Spinal cord (tissue), 10 donors: ENCODE measurements around the gene ZNF853. TPM values are rescaled to one million over a fixed set of nuclear protein-coding genes. Genes with fewer than 3 reads are reported as not detected.

ENCODE experiments used
- DNase-seq, 6 donors: peaks; one replicate each; pipeline versions ENCODE4 v3.0.0 to v3.0.0-alpha.2; 2013 to 2015; ENCODE audit warnings: low spot score in 6 of 6, low read depth in 4 of 6
- H3K27ac ChIP-seq: one replicate; pipeline ENCODE4 v1.5.1; 2013; ENCODE audit warnings: low read depth, low read length, control low read depth
- H3K27me3 ChIP-seq: one replicate; pipeline ENCODE4 v1.6.1; 2013; ENCODE audit warnings: low read length; ENCODE audit not compliant: control insufficient read depth, insufficient read depth
- H3K36me3 ChIP-seq: one replicate; pipeline ENCODE4 v1.6.1; 2013; ENCODE audit warnings: low read length; ENCODE audit not compliant: control insufficient read depth, insufficient read depth
- H3K4me1 ChIP-seq: one replicate; pipeline ENCODE4 v1.6.1; 2013; ENCODE audit warnings: low read length; ENCODE audit not compliant: control insufficient read depth, insufficient read depth
- H3K4me3 ChIP-seq: one replicate; pipeline ENCODE4 v1.5.1; 2013; ENCODE audit warnings: low read depth, low read length, control low read depth
- H3K9me3 ChIP-seq: one replicate; pipeline ENCODE4 v1.6.1; 2013; ENCODE audit warnings: low read length; ENCODE audit not compliant: control insufficient read depth, insufficient read depth
- WGBS: methylation state at CpG from one replicate; pipeline ENCODE4 v1.1.5; 2013; ENCODE audit warnings: missing lambda C conversion rate; ENCODE audit not compliant: insufficient coverage; 5-methylcytosine and 5-hydroxymethylcytosine counted together
- polyA plus RNA-seq, 2 donors: library from polyadenylated mRNA; unstranded; fragments of 120-200 nt; gene quantifications; one replicate each; pipeline ENCODE4 v1.2.1, GENCODE V29; 2013; ENCODE audit not compliant: insufficient read length in 2 of 2
- total RNA-seq, 2 donors: library from RNA; depleted of rRNA in 1 of 2; stranded (reverse); fragments of 120-200 nt in 1 of 2; fragments of >200 nt in 1 of 2; gene quantifications; one replicate each; pipeline versions ENCODE4 v1.2.3 to v1.2.4, GENCODE V29; 2013 to 2014
- donor health status: healthy.

The ZNF853 gene
- total and polyA plus RNA-seq, 4 donors: 12.9 to 46.8 (median 28.7) TPM

GRCh38 chr7:6618621-6619020, 3.2 kb downstream of the ZNF853 start:
- no peaks in the 10 kb centered on the region for H3K27me3 ChIP-seq
- no peak overlapping the region for H3K27ac ChIP-seq
- H3K4me1 ChIP-seq: peaks cover 20% of the 10 kb centered on the region
- no CpG with 5 or more reads among the region's 4 CpGs for WGBS
- DNase-seq: no peak
- H3K4me3 ChIP-seq: no peak overlapping the region
- no peaks in the 10 kb centered on the region for H3K9me3 ChIP-seq
- H3K36me3 ChIP-seq: peaks cover 65% of the 10 kb centered on the region

- WGBS: 100% methylated on average over 1 of the region's 3 CpGs
- peaks cover 75% of the 10 kb centered on the region for H3K36me3 ChIP-seq
These were observed 4.6 kb downstream of the ZNF853 start for GRCh38 chr7:6619961-6620360.

GRCh38 chr7:6621195-6622133, 6.1 kb downstream of the ZNF853 start:
- Histone ChIP-seq H3K27ac (no peak overlapping the region), H3K27me3 (no peaks in the 10 kb centered on the region), H3K36me3 (peaks cover 90% of the 10 kb centered on the region), H3K4me1 (peaks cover 7% of the 10 kb centered on the region), H3K9me3 (no peaks in the 10 kb centered on the region), H3K4me3 (no peak overlapping the region)
- WGBS: 89% methylated on average over 20 of the region's 20 CpGs
- no peak for DNase-seq

More at GRCh38 chr7:6619961-6620360, 4.6 kb downstream of the ZNF853 start:
- no peak for DNase-seq
- H3K27me3 ChIP-seq: no peaks in the 10 kb centered on the region
- H3K4me3 ChIP-seq: no peak overlapping the region
- H3K4me1 ChIP-seq: peaks cover 16% of the 10 kb centered on the region
- H3K27ac ChIP-seq: no peak overlapping the region
- H3K9me3 ChIP-seq: no peaks in the 10 kb centered on the region

GRCh38 chr7:6622134-6622710, 6.8 kb downstream of the ZNF853 start:
- H3K27me3 ChIP-seq: no peaks in the 10 kb centered on the region
- no peaks in the 10 kb centered on the region for H3K9me3 ChIP-seq
- no peak overlapping the region for H3K4me3 ChIP-seq
- H3K27ac ChIP-seq: no peak overlapping the region
- H3K36me3 ChIP-seq: peaks cover 86% of the 10 kb centered on the region
- H3K4me1 ChIP-seq: no peaks in the 10 kb centered on the region
- WGBS: 86% methylated on average over 60 of the region's 67 CpGs
- DNase-seq: no peak

GRCh38 chr7:6623589-6624245, 8.3 kb downstream of the ZNF853 start:
- DNase-seq: no peak
- H3K36me3 ChIP-seq: peaks cover 77% of the 10 kb centered on the region
- 86% methylated on average over 9 of the region's 15 CpGs for WGBS

GRCh38 chr7:6624246-6624611, 8.8 kb downstream of the ZNF853 start:
- no peak for DNase-seq
- Histone ChIP-seq H3K36me3 (peaks cover 72% of the 10 kb centered on the region), H3K9me3 (no peaks in the 10 kb centered on the region), H3K4me1 (peaks cover 6% of the 10 kb centered on the region), H3K27me3 (no peaks in the 10 kb centered on the region), H3K27ac (no peak overlapping the region), H3K4me3 (no peak overlapping the region)
- 88% methylated on average over 2 of the region's 3 CpGs for WGBS

More at GRCh38 chr7:6623589-6624245, 8.3 kb downstream of the ZNF853 start:
- Histone ChIP-seq H3K4me3 (no peak overlapping the region), H3K27me3 (no peaks in the 10 kb centered on the region), H3K9me3 (no peaks in the 10 kb centered on the region), H3K4me1 (peaks cover 6% of the 10 kb centered on the region), H3K27ac (no peak overlapping the region)

- Histone ChIP-seq H3K9me3 (no peaks in the 10 kb centered on the region), H3K36me3 (peaks cover 38% of the 10 kb centered on the region), H3K4me1 (peaks cover 6% of the 10 kb centered on the region), H3K27ac (no peak overlapping the region), H3K4me3 (no peak overlapping the region), H3K27me3 (no peaks in the 10 kb centered on the region)
- WGBS: 53% methylated on average over 6 of the region's 6 CpGs
- no peak for DNase-seq
These were observed 12.6 kb downstream of the ZNF853 start for GRCh38 chr7:6628045-6628444.

GRCh38 chr7:6630007-6630849, 14.8 kb downstream of the ZNF853 start:
- Histone ChIP-seq H3K4me1 (peaks cover 6% of the 10 kb centered on the region), H3K4me3 (no peak overlapping the region), H3K27me3 (no peaks in the 10 kb centered on the region), H3K9me3 (no peaks in the 10 kb centered on the region), H3K27ac (no peak overlapping the region), H3K36me3 (peaks cover 20% of the 10 kb centered on the region)
- DNase-seq: no peak
- 86% methylated on average over 7 of the region's 11 CpGs for WGBS

GRCh38 chr7:6631605-6632004, 16.2 kb downstream of the ZNF853 start:
- Histone ChIP-seq H3K36me3 (peaks cover 6% of the 10 kb centered on the region), H3K27ac (no peak overlapping the region), H3K27me3 (no peaks in the 10 kb centered on the region), H3K4me3 (no peak overlapping the region), H3K9me3 (no peaks in the 10 kb centered on the region), H3K4me1 (peaks cover 12% of the 10 kb centered on the region)
- 79% methylated on average over 7 of the region's 7 CpGs for WGBS
- DNase-seq: no peak
